Activated CD8-positive, alpha-beta memory T cell treated with anti-CD3 and anti-CD28 coated beads for 1 hour (primary cell): ENCODE data around the gene FAM124A.

Experiments
- DNase-seq, 2 donors: peaks; one replicate each; pipeline ENCODE4 v3.0.0-alpha.2; 2020; ENCODE audit warnings: low read depth in 1 of 2; ENCODE audit errors: extremely low read depth in 1 of 2

Gene FAM124A

DNA sequence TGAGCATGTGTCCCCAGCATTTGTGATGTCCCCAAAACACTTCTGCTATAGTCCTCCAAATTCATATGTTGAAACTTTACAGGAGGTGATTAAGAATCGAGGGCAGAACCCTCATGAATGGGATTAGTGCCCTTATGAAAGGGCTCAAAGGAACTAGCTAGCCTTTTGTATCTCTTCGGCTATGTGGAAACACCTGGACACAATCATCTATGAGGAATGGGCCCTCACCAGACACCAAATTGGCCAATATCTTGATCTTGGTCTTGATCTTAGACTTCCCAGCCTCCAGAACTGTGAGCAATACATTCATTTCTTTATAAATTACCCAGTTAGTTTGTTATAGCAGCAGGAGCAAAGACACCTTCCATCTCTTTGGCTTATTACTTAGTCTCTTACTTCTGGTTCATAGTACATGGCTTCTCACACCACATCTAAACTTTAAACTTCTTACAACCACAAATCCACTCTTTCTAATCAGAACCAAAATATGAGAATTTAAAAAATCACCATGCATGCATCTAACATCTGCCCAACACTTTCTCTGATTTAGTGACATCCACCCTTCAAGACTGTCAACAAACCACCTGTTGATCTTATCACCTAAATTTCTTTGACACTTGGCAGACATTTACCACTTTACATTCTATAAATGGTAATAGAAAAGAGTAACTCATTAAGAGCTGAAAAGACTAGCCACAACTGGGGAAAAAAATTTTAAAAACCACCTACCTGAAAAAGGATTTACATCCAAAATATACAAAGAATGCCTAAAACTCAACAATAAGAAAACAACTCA is 110.6 kb downstream of the FAM124A start:
- DNase-seq: no peak

DNA sequence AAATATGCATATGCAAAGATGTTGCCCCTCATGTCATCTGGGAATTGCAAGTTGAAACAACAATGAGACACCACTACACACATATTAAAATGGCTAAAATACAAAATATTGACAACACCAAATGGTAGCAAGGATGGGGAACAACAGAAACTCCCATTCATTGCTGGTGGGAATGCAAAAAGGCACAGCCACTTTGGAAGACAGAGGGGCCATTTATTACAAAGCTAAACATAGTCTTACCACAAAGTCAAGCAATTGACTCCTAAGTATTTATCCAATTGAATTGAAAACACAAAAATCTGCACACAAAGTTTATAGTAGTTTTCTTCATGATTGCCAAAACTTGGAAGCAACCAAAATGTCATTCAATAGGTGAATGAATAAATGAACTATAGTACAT is 111.2 kb downstream of the FAM124A start:
- no peak for DNase-seq

DNA sequence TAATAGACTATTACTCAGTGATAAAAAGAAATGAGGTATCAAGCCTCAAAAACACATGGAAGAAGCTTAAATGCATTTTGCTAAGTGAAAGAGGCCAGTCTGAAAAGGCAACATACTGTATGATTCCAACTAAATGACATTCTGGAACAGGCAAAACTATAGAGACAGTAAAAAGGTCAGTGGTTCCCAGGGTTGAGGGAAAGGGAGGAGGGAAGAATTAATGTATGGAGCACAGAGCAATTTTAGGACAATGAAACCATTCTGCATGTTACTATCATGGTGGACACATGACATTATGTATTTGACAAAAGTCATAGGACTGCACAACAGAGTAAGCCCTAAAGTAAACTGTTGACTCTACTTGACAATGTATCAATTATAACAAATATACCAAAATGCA is 111.6 kb downstream of the FAM124A start:
- DNase-seq: no peak
